ENCODE data around the gene HSPA1A. TPM values are rescaled to one million over a fixed set of nuclear protein-coding genes. Genes with fewer than 3 reads are reported as not detected.

The HSPA1A gene
- polyA plus RNA-seq, 4 donors = 9.7 to 49.6 (median 25.7) TPM

DNA sequence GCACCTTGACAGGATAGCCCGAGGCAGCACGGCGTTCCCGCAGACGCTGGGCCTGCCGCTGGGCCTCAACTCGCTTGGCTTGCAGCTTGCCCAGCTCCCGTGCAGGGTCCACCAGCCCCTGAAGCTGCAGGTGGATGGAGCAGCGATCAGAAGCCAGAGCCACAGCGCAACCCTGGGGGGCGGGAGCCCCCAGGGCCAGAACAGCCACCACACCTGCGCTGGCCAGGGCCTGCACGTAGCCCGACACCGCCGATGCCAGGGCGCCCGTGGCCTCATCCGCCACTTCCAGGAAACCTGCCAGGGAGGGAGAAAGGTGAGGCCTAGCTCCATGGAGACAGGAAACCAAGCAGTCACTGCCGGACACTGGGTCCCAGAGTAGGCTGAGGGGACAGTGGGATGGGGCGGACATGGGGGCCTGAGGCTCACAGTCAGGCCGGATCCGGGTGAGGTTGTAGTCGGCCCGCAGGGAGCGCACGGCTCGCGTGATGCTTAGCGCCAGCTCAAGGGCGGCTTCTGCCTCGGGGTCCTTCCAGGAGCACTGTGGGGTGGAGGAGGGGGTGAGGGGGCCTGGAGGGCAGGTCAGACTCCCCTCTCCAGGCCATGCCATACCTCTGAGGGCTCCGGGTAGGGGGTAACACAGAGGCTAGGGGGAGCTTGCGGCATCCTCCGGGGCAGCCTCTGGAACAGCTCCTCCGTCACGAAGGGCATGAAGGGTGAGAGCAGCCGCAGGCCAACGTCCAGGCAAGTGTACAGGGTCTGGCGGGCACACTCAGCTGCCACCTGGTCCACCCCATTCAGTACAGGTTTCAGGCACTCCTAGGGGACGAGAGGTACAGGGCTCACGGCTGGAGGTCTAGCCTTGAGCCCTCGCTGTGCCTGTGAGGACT is 36.1 kb upstream of the HSPA1A start:
- Histone ChIP-seq H3K36me3 (ENCODE audit: control insufficient read depth in 3 of 3, insufficient read depth in 2 of 3, low read depth in 1 of 3, low read length in 3 of 3) (peaks cover 0 to 66% (median 16%) of the 10 kb centered on the region in 3 donors), H3K9me3 (ENCODE audit: control insufficient read depth in 2 of 2, insufficient read depth in 1 of 2, low read depth in 1 of 2, low read length in 1 of 2) (no peaks in the 10 kb centered on the region), H3K4me3 (ENCODE audit: low read depth in 1 of 3, low read length in 3 of 3) (no peak overlapping the region), H3K27me3 (ENCODE audit: control insufficient read depth in 3 of 3, insufficient read depth in 3 of 3, low read length in 3 of 3) (no peaks in the 10 kb centered on the region), H3K4me1 (ENCODE audit: control insufficient read depth in 3 of 3, insufficient read depth in 2 of 3, low read depth in 1 of 3, low read length in 2 of 3) (peaks cover 0 to 37% (median 4%) of the 10 kb centered on the region in 3 donors), H3K27ac (ENCODE audit: low read depth in 1 of 3, low read length in 2 of 3) (no peak overlapping the region)
- WGBS, 3 donors = 89 to 94% (median 94%) methylated on average over 40 to 43 of the region's 43 CpGs
- no peak for FAIRE-seq
- no peak for DNase-seq

DNA sequence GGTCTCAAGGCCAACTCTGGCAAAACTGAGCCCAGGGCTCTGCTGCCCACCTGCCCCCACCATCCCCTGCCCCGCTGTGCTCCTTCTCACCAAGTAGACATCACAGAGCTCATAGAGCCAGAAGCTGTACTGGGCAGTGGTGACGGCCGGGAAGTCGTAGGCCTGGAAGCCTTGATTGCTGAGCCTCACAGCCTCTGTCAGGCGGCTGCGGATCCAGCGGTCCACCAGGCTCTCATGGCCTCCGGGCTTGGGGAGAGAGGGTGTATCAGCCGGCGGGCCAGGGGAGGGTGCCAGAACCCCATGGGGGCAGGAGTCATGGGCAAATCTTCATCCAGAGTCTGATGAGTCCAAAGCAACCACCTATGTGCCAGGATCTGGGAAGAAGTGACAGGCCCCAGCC is 35.4 kb upstream of the HSPA1A start:
- Histone ChIP-seq H3K4me1 (ENCODE audit: control insufficient read depth in 3 of 3, insufficient read depth in 2 of 3, low read depth in 1 of 3, low read length in 2 of 3) (peaks cover 0 to 33% (median 4%) of the 10 kb centered on the region in 3 donors), H3K9me3 (ENCODE audit: control insufficient read depth in 2 of 2, insufficient read depth in 1 of 2, low read depth in 1 of 2, low read length in 1 of 2) (no peaks in the 10 kb centered on the region), H3K27me3 (ENCODE audit: control insufficient read depth in 3 of 3, insufficient read depth in 3 of 3, low read length in 3 of 3) (no peaks in the 10 kb centered on the region), H3K27ac (ENCODE audit: low read depth in 1 of 3, low read length in 2 of 3) (no peak overlapping the region), H3K4me3 (ENCODE audit: low read depth in 1 of 3, low read length in 3 of 3) (no peak overlapping the region), H3K36me3 (ENCODE audit: control insufficient read depth in 3 of 3, insufficient read depth in 2 of 3, low read depth in 1 of 3, low read length in 3 of 3) (peaks cover 0 to 72% (median 17%) of the 10 kb centered on the region in 3 donors)
- WGBS, 3 donors = 93 to 95% (median 94%) methylated on average over 10 of the region's 10 CpGs
- FAIRE-seq (no peak), DNase-seq (no peak)

DNA sequence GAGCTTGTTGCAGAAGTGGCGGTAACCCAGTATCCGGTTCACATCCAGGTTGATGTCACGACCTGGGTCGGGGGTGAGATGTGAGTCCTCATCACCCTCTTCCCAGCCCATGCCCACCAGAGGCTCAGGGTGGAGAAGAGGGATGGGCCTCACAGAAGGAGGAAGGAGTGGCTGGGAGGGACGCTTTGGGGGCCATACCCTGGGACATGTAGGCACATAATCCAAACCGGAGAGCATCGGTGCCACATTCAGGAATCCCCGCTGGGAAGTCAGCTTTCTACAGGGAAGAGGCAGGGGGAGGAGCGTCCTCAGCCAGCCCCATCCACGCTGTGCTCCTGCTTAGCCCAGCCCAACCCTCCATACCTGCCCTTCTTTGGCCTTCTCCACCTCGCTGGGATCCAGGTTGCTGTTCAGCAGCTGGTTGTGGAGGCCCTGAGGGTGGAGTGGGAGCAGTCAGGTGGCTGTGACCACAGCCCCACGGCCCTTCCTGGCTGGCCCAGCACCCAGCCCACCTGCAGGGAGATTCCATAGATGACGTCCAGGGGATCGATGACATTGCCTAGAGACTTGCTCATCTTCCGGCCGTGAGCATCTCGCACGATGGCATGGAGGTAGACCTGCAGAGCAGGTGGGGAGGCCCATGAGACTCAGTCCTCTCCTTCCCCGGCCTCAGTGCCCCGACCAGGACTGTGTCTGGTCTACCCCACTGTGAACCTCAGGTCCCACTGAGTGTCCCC is 34.7 kb upstream of the HSPA1A start:
- Histone ChIP-seq H3K27me3 (ENCODE audit: control insufficient read depth in 3 of 3, insufficient read depth in 3 of 3, low read length in 3 of 3) (no peaks in the 10 kb centered on the region), H3K27ac (ENCODE audit: low read depth in 1 of 3, low read length in 2 of 3) (no peak overlapping the region), H3K9me3 (ENCODE audit: control insufficient read depth in 2 of 2, insufficient read depth in 1 of 2, low read depth in 1 of 2, low read length in 1 of 2) (no peaks in the 10 kb centered on the region), H3K4me3 (ENCODE audit: low read depth in 1 of 3, low read length in 3 of 3) (no peak overlapping the region), H3K4me1 (ENCODE audit: control insufficient read depth in 3 of 3, insufficient read depth in 2 of 3, low read depth in 1 of 3, low read length in 2 of 3) (peaks cover 0 to 26% (median 4%) of the 10 kb centered on the region in 3 donors), H3K36me3 (ENCODE audit: control insufficient read depth in 3 of 3, insufficient read depth in 2 of 3, low read depth in 1 of 3, low read length in 3 of 3) (peaks cover 0 to 80% (median 17%) of the 10 kb centered on the region in 3 donors)
- FAIRE-seq (no peak), DNase-seq (no peak)
- WGBS, 3 donors = 85 to 91% (median 89%) methylated on average over 20 of the region's 20 CpGs

DNA sequence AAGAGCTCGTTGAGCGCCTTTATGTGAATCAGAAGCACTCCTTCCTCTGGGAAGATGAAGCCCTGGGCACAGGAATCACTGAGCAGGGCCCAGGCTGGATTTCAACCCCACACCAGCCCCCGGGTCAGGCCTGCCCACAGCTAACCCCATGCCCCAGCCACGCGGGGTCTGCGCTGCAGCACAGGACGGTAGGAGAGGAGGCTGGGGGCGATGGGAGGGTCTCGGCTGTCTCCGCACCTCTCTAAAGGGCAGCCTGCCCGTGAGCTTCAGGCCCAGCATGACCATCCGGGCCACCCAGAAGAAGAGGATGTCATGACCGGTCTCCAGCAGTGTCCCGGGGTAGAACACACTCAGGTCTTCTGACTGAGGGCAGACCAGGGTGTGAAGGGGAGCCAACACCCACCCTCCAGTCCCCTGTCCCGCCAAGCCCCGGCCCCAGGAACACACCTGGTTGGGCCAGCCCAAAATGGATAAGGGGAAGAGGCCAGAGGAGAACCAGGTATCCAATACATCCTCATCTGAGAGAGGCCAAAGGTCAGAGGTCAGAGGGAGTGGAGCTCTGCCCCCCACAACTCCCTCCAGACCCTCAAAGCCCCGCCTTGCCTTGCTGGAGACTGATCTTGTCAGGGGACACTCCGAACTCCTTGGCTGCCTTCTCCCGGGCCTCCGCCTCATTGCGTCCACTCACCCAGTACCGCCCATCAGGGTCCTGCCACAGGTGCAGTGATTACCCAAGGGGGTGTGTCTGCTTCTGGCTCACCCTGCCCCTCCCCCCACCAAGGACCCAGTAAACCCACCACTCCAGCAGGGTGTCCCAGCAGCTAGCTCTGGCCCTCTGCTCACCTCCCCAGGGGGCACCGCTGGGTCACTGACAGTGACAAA is 33.9 kb upstream of the HSPA1A start:
- Histone ChIP-seq H3K4me3 (ENCODE audit: low read depth in 1 of 3, low read length in 3 of 3) (no peak overlapping the region), H3K27ac (ENCODE audit: low read depth in 1 of 3, low read length in 2 of 3) (no peak overlapping the region), H3K4me1 (ENCODE audit: control insufficient read depth in 3 of 3, insufficient read depth in 2 of 3, low read depth in 1 of 3, low read length in 2 of 3) (peaks cover 0 to 17% (median 2%) of the 10 kb centered on the region in 3 donors), H3K36me3 (ENCODE audit: control insufficient read depth in 3 of 3, insufficient read depth in 2 of 3, low read depth in 1 of 3, low read length in 3 of 3) (peaks cover 0 to 87% (median 17%) of the 10 kb centered on the region in 3 donors), H3K27me3 (ENCODE audit: control insufficient read depth in 3 of 3, insufficient read depth in 3 of 3, low read length in 3 of 3) (no peaks in the 10 kb centered on the region), H3K9me3 (ENCODE audit: control insufficient read depth in 2 of 2, insufficient read depth in 1 of 2, low read depth in 1 of 2, low read length in 1 of 2) (no peaks in the 10 kb centered on the region)
- no peak for DNase-seq
- WGBS, 3 donors = 91 to 96% (median 95%) methylated on average over 23 of the region's 23 CpGs
- no peak for FAIRE-seq

DNA sequence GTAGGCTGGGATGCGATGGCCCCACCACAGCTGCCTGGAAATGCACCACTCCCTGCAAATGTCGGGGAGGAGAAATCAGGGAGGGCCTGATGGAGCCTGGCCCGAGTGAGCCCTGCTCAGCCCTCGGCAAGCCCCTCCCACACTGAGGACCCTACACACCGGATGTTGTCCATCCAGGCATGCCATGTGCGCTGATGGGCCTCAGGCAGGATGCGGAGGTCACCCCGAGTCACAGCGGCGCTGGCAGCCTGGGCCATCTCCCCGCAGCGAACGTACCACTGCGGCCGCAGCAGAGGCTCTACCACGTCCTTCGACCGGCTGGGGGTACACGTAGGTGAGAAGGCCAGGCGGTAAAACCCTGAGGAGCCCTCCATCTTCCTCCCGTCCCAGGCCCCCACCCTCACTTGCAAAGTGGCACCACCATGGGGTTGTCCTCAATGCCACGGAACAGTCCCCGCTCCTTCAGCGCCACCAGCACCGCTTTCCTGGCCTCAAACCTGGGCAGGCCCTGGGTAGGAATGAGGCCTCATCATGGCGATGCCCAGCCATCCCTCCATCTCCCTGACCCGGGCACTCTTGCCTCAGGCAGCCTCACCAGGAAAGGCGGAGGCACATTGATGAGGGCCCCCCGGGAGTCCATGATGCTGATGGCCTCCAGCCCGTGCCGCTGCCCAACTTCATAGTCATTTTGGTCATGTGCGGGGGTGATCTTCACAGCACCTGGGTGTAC is 33.1 kb upstream of the HSPA1A start:
- Histone ChIP-seq H3K4me1 (ENCODE audit: control insufficient read depth in 3 of 3, insufficient read depth in 2 of 3, low read depth in 1 of 3, low read length in 2 of 3) (peaks cover 0 to 9% (median 0%) of the 10 kb centered on the region in 3 donors), H3K9me3 (ENCODE audit: control insufficient read depth in 2 of 2, insufficient read depth in 1 of 2, low read depth in 1 of 2, low read length in 1 of 2) (no peaks in the 10 kb centered on the region), H3K27ac (ENCODE audit: low read depth in 1 of 3, low read length in 2 of 3) (no peak overlapping the region), H3K27me3 (ENCODE audit: control insufficient read depth in 3 of 3, insufficient read depth in 3 of 3, low read length in 3 of 3) (no peaks in the 10 kb centered on the region), H3K36me3 (ENCODE audit: control insufficient read depth in 3 of 3, insufficient read depth in 2 of 3, low read depth in 1 of 3, low read length in 3 of 3) (peaks cover 0 to 92% (median 17%) of the 10 kb centered on the region in 3 donors), H3K4me3 (ENCODE audit: low read depth in 1 of 3, low read length in 3 of 3) (no peak overlapping the region)
- FAIRE-seq (no peak), DNase-seq (no peak)
- WGBS, 3 donors = 92 to 96% (median 93%) methylated on average over 32 of the region's 32 CpGs

DNA sequence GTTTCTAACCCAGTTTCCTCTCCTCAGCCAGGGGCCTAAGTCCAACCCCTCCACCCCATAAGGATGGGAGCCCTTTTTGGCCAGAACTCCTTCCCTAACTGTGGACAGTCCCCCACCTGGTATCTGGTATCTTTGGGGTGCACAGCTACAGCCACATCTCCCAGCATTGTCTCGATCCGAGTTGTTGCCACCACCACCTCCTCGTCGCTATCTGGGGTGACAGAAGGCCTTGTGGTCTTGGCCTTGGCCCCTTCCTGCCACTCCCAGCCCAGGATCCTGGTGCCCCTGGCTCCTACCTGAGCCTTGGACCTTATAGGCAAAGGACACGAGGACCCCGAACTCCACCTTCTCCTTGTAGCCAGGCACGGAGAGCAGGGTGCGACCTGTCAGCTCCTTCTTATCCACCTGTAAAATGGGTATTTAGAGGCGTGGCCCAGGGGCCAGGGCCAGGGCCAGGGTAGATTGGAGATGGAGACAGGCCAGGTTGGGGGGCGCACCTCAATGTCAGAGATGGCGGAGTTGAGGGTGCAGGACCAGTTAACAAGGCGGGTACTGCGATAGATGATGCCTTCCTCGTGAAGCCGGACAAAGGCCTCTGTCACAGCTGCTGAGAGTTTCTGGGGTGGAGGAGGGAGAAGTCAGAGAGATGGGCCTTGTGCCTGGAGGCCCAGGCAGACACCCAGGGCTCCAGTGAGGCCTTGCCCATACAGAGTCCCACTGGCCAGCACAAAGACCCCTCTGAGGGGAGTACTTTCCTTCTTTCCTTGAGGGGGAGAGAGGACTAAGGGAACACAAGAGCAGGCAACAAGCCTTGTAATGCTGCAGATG is 31.0 kb upstream of the HSPA1A start:
- FAIRE-seq (no peak), DNase-seq (no peak)
- 91 to 96% (median 93%) methylated on average over 15 of the region's 15 CpGs for WGBS, 3 donors
- H3K27ac ChIP-seq (ENCODE audit: low read depth in 1 of 3, low read length in 2 of 3) = no peak overlapping the region
- H3K36me3 ChIP-seq (ENCODE audit: control insufficient read depth in 3 of 3, insufficient read depth in 2 of 3, low read depth in 1 of 3, low read length in 3 of 3) = peaks cover 0 to 82% (median 13%) of the 10 kb centered on the region in 3 donors
- H3K4me3 ChIP-seq (ENCODE audit: low read depth in 1 of 3, low read length in 3 of 3) = no peak overlapping the region
- no peaks in the 10 kb centered on the region for H3K4me1 ChIP-seq (ENCODE audit: control insufficient read depth in 3 of 3, insufficient read depth in 2 of 3, low read depth in 1 of 3, low read length in 2 of 3)
- no peaks in the 10 kb centered on the region for H3K27me3 ChIP-seq (ENCODE audit: control insufficient read depth in 3 of 3, insufficient read depth in 3 of 3, low read length in 3 of 3)
- no peaks in the 10 kb centered on the region for H3K9me3 ChIP-seq (ENCODE audit: control insufficient read depth in 2 of 2, insufficient read depth in 1 of 2, low read depth in 1 of 2, low read length in 1 of 2)

DNA sequence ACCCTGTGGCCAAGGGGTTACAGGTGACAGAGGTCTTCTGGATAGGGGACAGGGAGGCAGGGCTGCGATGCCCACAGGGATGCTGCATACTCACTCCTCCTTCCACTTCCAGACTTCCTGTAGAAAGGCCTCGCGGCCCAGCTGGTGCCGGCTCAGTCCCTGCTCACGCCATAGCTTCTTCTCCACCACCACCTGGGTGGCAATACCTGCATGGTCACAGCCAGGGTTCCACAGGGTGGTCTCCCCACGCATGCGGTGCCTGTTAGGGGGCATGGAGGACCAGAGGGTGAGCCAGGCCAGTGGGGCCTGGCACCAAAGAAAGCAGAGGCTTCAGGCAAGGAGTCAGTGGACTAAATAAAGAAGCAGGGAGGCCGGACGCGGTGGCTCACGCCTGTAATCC is 29.9 kb upstream of the HSPA1A start:
- no peak for FAIRE-seq
- Histone ChIP-seq H3K4me3 (ENCODE audit: low read depth in 1 of 3, low read length in 3 of 3) (no peak overlapping the region), H3K27me3 (ENCODE audit: control insufficient read depth in 3 of 3, insufficient read depth in 3 of 3, low read length in 3 of 3) (no peaks in the 10 kb centered on the region), H3K36me3 (ENCODE audit: control insufficient read depth in 3 of 3, insufficient read depth in 2 of 3, low read depth in 1 of 3, low read length in 3 of 3) (peaks cover 0 to 81% (median 13%) of the 10 kb centered on the region in 3 donors), H3K27ac (ENCODE audit: low read depth in 1 of 3, low read length in 2 of 3) (no peak overlapping the region), H3K9me3 (ENCODE audit: control insufficient read depth in 2 of 2, insufficient read depth in 1 of 2, low read depth in 1 of 2, low read length in 1 of 2) (no peaks in the 10 kb centered on the region), H3K4me1 (ENCODE audit: control insufficient read depth in 3 of 3, insufficient read depth in 2 of 3, low read depth in 1 of 3, low read length in 2 of 3) (no peaks in the 10 kb centered on the region)
- 95 to 96% (median 95%) methylated on average over 11 of the region's 11 CpGs for WGBS, 3 donors
- DNase-seq = no peak
